ENCODE data around the gene WWOX. TPM values are rescaled to one million over a fixed set of nuclear protein-coding genes. Genes with fewer than 3 reads are reported as not detected.

WWOX gene
- total and polyA plus RNA-seq, 2 of the 13 experiments (the other 11 are each of a cell fraction or from before 2014, with no cell fraction given) = 9.1 to 37.4 TPM

- TF ChIP-seq, protein P1, sequence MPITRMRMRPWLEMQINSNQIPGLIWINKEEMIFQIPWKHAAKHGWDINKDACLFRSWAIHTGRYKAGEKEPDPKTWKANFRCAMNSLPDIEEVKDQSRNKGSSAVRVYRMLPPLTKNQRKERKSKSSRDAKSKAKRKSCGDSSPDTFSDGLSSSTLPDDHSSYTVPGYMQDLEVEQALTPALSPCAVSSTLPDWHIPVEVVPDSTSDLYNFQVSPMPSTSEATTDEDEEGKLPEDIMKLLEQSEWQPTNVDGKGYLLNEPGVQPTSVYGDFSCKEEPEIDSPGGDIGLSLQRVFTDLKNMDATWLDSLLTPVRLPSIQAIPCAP (CRISPR knock-in tag; IDR thresholded peaks at IDR 0.05; ENCODE audit: low read depth) = no peak
- TF ChIP-seq U2AF2 (IDR thresholded peaks at IDR 0.05; ENCODE audit: low read depth, low read length) (no peak), ZMYM4 (CRISPR knock-in tag; IDR thresholded peaks at IDR 0.05) (no peak), PRPF4 (IDR thresholded peaks at IDR 0.05; ENCODE audit: low read depth, low read length, poor library complexity, severe bottlenecking) (no peak)
Observed at GRCh38 chr16:78915811-78916345, 816.4 kb downstream of the WWOX start (continued).

- POLR2A ChIA-PET = no interaction called here
- no peak overlapping the region for H2AFZ ChIP-seq (ENCODE audit: low read length)
- H3K27me3 ChIP-seq (ENCODE audit: control insufficient read depth in 1 of 2, insufficient read depth in 2 of 2, low read length in 2 of 2) = no peaks in the 10 kb centered on the region
- in situ Hi-C loops (cut with HindIII; ENCODE audit: extremely low pct_ligation_motif_present, low pct_unique_long_range_greater_than_20kb) = no loop called here
- H3K4me2 ChIP-seq (ENCODE audit: low read depth, low read length) = no peak overlapping the region
- no peak for DNase-seq (ENCODE audit: low spot score)
- no TSS peak for BruUV-seq (replicated peaks)
- WGBS (ENCODE audit: low lambda C conversion rate) = 12% methylated on average over 7 of the region's 7 CpGs
- H3K9me3 ChIP-seq (ENCODE audit: low read length) = peaks cover 18% of the 10 kb centered on the region
- no peak for ATAC-seq
- H3K79me2 ChIP-seq (ENCODE audit: insufficient read depth, low read length) = no peaks in the 10 kb centered on the region
- no peak for FAIRE-seq
- H3K4me3 ChIP-seq (replicated peaks in 1 of 3; ENCODE audit: insufficient read depth in 1 of 3, low read depth in 2 of 3, low read length in 3 of 3) = no peak overlapping the region
- CTCF ChIA-PET (ENCODE audit: low intra/inter-chr PET ratio, low total read pairs) = no interaction called here
- H3K9ac ChIP-seq (ENCODE audit: insufficient read depth, low read depth, low read length) = no peak overlapping the region
- H4K20me1 ChIP-seq (ENCODE audit: insufficient read depth, low read length) = no peaks in the 10 kb centered on the region
- no peaks in the 10 kb centered on the region for H3K36me3 ChIP-seq (replicated peaks in 1 of 2; ENCODE audit: control insufficient read depth in 1 of 2, insufficient read depth in 2 of 2, low read length in 2 of 2)
- no peaks in the 10 kb centered on the region for H3K4me1 ChIP-seq (ENCODE audit: insufficient read depth, low read length)
- intact Hi-C loops (cut with micrococcal nuclease; ENCODE audit: unreplicated experiment) = no loop called here
- H3K27ac ChIP-seq (ENCODE audit: extremely low read length, insufficient read depth, low read length) = no peak overlapping the region
- no peak for TF ChIP-seq PRPF4 (IDR thresholded peaks at IDR 0.05; ENCODE audit: low read depth, low read length, poor library complexity, severe bottlenecking)
- no peak for TF ChIP-seq AKNA (CRISPR knock-in tag; IDR thresholded peaks at IDR 0.05; ENCODE audit: borderline replicate concordance)
- TF ChIP-seq GMEB1 (CRISPR knock-in tag; IDR thresholded peaks at IDR 0.05; ENCODE audit: borderline replicate concordance) = no peak
- TF ChIP-seq NR2C2 (CRISPR knock-in tag; IDR thresholded peaks at IDR 0.05; ENCODE audit: borderline replicate concordance) = no peak
- no peak for TF ChIP-seq DPF2 (CRISPR knock-in tag; IDR thresholded peaks at IDR 0.05; ENCODE audit: borderline replicate concordance, low read depth)
- TF ChIP-seq ZMAT3 (CRISPR knock-in tag; conservative IDR thresholded peaks at IDR 0.05) = no peak
- TF ChIP-seq ZNF260 (CRISPR knock-in tag; IDR thresholded peaks at IDR 0.05; ENCODE audit: borderline replicate concordance, low read depth) = no peak
- TF ChIP-seq ZNF720 (CRISPR knock-in tag; IDR thresholded peaks at IDR 0.05) = no peak
- no peak for TF ChIP-seq POLR2A (IDR thresholded peaks at IDR 0.05; ENCODE audit: insufficient read depth in 1 of 2, low read depth in 2 of 2, low read length in 2 of 2)
- TF ChIP-seq ZNF784 (CRISPR knock-in tag; IDR thresholded peaks at IDR 0.05; ENCODE audit: borderline replicate concordance) = no peak
- no peak for TF ChIP-seq ARNT (IDR thresholded peaks at IDR 0.05)
Observed at GRCh38 chr16:78916928-78917545, 817.6 kb downstream of the WWOX start.
